GM20431 (cell line): Measurements from ENCODE around the gene ILRUN.
"Not testable (repeated sequence)": the region's sequence is repeated elsewhere in the genome, so short reads cannot be mapped to it uniquely, and the experiment has no call there.

Source experiments
- in situ Hi-C: fragments of 300-500 bp; cut with MseI, MboI; formaldehyde crosslinking; loops from one replicate; pipeline ENCODE4 v1.15.0; 2020; ENCODE audit warnings: low sequenced_read_pairs; ENCODE audit not compliant: unreplicated experiment

The ILRUN gene

DNA sequence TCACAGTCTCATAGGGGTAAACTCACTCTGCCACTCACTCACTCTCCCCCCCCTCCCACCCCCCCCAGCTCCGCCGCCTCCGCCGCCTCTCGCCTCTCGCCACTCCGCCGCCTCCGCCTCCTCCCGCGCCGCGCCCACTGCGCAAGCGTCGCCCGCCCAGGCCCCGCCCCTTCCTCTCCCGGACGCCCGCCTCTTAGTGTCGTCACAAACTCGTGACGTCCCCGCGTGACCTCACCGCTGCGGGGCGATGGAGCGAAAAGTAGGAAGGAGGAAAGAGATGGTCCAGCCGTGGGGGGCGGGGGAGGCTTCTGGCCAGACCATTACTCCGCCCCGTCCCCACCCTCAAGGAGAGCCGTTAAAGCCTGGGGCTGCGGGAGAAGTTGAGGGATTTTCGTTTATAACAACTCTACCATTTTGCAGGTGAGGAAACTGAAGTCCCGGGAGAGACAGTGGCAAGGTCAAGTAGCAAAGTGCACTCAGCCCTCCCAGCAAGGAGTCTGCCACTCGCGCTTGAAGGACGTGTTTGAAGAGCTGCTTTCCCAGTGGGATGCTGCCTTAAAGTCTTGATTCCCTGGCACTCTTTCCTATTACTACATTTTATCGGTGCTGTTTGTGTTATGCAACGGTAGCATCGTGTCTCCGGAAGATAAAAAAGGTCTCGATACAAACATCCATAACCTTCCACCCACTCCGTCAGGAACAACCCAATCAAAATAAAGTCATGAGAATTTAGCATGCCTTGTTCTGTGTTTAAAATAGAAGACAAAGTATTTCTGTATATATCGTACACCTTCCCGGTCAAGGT is at the start of gene ILRUN:
Gene ILRUN (minus strand): TSS at position 29 of the 805 bp plus-strand sequence. CDS start 164 bp downstream, outside the sequence.
- in situ Hi-C loops = no loop called here

DNA sequence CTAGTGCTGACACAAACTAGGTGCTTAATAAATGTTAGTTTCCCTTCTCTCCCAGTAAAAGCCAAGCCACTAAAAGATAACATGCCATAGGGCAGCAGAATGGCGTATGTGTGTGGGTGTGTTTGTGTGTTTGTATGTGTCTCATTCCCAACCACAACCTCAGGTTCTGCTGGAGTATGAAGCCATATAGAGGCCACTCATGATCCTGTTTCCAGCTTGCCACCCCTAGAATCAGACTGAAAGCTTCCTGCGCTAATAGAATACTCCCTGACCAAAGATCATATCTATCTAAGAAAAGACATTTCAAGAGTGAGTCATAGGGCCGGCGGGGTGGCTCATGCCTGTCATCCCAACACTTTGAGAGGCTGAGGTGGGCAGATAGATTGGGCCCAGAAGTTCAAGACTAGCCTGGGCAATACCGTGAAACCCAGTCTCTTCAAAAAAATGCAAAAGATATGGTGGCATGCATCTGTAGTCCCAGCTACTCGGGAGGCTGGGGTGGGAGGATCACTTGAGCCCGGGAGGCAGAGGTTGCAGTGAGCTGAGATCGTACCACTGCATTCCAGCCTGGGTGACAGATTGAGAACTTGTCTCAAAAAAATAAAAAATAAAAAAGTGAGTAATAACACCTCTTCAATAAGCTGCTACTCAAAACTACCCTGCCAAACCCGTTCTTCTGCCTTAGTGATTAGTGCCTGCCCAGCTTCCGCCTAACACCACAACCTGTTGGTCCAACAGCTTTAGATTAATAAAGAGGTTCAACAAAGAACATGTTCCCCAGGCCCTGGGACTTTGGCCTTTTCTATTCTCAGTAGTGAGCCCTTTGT is 48.9 kb upstream of the ILRUN start:
- in situ Hi-C loops = no loop called here

DNA sequence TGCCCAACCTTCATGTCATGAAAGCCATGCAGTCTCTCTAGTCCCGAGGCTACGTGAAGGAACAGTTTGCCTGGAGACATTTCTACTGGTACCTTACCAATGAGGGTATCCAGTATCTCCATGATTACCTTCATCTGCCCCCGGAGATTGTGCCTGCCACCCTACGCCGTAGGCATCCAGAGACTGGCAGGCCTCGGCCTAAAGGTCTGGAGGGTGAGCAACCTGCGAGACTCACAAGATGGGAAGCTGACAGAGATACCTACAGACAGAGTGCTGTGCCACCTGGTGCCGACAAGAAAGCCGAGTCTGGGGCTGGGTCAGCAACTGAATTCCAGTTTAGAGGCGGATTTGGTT is 47.7 kb upstream of the ILRUN start:
- in situ Hi-C loops = not testable (repeated sequence)

DNA sequence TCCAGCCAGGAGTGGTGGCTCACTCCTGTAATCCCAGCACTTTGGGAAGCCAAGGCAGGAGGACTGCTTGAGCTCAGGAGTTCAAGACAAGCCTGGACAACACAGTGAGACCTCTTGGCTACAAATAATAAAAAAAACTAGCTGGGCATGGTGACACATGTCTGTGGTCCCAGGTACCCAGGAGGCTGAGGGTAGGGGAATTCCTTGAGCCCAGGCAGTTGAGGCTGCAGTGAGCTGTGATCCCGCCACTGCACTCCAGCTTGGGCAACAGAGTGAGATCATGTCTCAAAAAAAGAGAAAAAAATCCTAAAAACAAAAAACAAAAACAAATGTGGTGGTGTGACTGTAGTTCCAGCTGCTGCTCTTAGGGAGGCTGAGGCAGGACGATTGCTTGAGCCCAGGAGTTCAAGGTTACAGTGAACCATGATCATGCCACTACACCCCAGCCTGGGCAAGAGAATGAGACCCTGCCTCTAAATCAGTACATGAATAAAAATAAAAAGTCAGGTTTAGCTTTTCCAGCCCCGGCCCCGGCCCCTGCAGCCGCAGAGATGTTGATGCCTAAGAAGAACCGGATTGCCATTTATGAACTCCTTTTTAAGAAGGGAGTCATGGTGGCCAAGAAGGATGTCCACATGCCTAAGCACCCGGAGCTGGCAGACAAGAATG is 47.2 kb upstream of the ILRUN start:
- in situ Hi-C loops = no loop called here

DNA sequence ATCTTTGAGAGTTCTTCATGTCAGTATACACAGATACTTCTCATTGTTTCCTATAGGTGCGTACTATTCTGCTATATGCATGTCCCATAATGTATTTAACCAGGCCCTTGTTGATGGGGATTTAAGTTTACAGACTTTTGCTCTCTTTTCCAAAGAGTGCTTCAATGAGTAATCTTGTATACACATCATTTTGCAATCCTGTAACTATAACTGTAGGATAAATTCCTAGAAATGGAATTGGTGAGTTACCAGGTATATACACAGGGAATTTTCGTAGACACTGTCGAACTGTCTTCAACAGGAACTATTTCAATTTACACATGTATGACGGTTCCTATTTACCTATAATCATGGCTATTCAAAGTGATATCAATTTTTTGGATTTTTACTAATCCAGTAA is 45.5 kb upstream of the ILRUN start:
- in situ Hi-C loops = no loop called here

DNA sequence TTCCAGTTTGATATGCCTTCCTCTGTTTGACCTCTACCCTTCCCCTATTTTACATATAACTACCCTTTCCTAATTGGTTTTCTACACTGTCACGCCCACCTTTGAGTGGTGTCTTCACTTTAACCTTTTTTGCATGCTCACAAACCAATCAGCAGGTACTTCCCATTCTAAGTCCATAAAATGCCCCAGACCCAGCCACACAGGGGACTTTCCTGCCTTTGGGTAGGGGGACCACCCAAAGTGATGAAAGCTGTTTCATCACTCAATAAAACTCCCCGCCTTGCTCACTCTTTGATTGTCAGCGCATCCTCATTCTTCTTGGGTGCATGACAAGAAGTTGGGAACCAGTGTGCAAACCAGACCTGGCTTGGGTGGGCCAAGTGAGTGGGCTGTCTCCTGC is 40.3 kb upstream of the ILRUN start:
- in situ Hi-C loops = no loop called here

DNA sequence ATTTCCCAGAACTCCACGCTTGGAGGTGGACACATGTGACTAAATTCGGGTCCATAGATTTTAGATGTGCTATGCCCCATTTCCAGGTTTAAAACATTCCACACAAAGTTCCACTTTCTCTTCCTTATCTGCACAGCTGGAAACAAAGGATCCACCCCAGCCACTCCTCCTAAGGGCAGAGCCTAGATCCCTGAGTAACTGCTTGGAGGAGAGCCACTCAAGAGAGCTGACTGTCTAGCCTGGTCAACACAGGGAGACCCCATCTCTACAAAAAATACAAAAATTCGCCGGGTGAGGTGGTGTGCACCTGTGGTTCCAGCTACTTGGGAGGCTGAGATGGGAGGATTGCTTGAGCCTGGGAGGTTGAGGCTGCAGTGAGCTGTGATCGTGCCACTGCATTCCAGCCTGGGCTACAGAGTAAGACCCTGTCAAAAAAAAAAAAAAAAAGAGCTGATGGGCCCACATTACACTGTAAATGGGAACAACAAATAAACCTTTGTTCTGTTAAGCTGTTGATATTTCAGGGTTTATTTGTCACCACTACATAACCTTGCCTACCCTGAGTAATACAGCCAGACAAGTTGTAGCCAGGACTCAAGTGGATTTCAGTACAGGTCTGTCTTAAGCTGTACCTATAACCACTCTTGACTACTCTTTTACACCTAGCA is 35.0 kb upstream of the ILRUN start:
- in situ Hi-C loops = no loop called here

DNA sequence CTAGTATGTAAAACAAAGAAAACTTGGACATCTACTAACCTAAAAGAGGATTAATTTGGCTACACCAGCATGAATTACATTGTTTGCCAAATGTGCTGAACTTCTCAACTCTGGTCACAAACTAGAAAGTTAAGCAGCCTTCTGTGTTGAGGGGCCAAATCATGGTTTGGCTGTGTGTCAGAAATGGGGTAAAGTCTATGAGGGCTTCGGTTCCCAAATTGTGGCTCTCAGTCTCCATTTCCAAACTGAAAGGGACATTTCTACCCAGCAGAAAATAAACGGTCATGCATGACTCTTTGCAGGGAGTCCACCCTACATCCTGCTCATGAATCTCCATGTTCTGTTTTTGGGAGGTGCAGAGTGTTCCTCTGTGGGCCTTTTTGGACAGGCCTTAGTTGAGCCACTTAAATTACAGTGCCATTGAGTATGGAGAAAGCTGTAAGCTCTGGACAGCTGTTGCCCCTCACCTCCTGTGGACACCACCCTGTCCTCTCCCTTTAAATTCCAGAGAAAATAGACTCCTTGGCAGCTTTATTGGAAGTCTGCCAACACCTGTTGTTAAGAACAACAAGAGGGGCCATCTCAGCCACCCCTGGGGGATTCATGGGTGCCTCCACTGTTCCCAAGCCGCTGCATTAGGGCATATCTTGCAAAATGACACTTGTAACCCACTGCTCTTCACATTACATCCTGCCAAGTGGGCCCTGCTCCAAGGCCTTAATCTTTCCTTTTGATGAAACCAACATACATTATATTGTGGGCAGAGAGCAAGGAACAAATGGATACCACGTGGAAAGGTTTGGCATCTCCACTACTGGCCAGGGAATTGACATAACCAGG is 33.3 kb upstream of the ILRUN start:
- in situ Hi-C loops = no loop called here

DNA sequence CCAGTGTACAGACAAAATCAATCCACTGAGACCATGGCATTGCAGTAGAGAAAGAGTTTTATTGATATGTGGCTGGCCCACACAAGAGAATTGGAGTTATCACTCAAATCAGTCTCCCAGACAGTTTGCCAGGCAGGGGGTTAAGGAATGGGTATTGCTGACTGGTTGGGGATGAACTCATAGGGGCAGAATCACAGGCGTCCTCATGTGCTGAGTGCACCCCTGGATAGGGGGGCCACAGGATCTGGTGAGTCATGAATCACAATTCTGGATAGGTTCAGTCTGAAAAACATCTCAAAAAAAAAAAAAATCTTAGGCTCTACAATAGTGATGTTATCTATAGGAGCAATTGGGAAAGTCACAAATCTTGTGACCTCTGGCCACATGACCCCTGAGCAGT is 29.5 kb upstream of the ILRUN start:
- in situ Hi-C loops = no loop called here

DNA sequence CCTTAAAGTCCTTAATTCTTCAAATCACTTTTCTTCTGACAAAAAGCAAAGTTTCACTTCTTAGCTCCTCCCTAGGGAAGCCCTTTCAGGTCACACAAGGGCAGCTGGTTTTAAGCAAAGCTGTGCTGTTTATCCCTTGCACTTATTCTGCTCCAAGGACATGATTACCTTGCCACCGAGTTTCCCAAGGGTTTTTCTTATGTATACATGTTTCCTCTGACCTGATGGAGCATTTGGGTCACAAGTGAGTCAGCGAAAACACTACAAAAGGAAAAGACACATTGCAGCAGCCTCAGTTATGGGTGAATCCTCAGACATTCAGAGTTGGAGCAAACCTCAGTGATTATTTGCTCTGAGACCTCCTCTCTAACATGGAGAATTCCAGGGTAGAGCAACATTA is 26.6 kb upstream of the ILRUN start:
- in situ Hi-C loops = no loop called here

DNA sequence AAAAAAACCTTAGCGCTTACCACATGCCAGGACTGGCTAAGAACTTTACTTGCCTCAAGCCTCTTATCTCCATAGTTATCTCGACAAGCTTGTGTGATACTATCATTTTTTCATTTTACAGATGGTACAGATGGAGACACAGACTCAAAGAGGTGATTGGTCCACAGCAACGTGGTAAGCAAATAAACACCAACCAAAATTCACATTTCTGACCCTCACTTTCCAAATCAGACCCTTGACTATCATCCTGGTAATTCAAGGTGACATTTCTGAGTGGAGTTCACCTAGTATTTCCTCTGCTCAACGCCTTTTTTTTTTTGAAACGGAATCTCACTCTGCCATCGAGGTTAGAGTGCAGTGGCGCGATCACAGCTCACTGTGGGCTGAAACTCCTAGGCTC is 25.9 kb upstream of the ILRUN start:
- in situ Hi-C loops = no loop called here

DNA sequence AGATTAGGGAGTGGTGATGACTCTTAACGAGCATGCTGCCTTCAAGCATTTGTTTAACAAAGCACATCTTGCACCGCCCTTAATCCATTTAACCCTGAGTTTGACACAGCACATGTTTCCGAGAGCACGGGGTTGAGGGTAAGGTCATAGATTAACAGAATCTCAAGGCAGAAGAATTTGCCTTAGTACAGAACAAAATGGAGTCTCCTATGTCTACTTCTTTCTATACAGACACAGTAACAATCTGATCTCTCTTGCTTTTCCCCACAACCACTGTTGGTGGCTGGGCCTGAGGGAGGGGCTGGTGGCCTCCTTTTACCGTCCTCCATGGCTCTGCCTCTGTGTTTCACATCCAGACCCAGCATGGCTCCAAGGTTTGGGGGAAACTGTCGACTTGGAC is 23.6 kb upstream of the ILRUN start:
- in situ Hi-C loops = not testable (repeated sequence)

DNA sequence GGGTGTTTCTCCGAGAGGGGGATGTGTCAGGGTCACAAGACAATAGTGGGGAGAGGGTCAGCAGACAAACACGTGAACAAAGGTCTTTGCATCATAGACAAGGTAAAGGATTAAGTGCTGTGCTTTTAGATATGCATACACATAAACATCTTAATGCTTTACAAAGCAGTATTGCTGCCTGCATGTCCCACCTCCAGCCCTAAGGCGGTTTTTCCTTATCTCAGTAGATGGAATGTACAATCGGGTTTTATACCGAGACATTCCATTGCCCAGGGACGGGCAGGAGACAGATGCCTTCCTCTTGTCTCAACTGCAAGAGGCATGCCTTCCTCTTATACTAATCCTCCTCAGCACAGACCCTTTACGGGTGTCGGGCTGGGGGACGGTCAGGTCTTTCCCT is 23.1 kb upstream of the ILRUN start:
- in situ Hi-C loops = not testable (repeated sequence)

DNA sequence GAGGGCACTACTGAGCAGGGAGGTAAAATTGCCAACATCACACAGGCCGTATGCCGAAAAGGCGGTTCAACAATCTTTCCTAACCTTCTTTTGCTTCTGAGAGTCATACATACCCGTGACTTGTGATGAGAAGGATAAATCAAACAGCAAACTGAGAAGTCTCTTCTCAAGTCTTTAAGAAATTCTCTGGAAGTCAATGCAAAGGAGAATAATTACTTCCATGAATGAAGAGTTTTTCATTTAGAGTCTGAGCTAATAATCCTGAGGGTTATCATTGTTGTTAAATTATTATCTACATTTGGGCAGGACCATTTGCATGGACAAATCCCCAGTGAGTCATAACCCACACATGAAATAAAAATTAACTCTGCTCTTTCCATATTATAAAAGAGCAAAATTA is 22.4 kb upstream of the ILRUN start:
- in situ Hi-C loops = no loop called here

DNA sequence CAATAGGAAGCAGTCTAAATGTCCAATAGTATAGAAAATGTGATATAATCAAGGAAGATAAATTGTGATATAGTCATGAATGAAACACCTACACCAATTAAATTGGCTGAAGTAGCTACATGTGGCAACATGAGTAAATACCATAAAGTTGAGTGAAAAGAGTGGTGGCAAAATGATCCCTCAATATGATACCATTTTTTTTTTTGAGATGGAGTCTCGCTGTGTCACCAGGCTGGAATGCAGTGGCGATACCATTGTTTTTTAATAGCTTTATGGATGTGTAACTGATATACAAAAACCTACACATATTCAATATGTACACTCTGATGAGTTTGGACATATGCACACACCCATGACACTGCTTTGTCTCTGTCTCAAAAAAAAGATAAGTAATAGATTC is 20.9 kb upstream of the ILRUN start:
- in situ Hi-C loops = no loop called here

DNA sequence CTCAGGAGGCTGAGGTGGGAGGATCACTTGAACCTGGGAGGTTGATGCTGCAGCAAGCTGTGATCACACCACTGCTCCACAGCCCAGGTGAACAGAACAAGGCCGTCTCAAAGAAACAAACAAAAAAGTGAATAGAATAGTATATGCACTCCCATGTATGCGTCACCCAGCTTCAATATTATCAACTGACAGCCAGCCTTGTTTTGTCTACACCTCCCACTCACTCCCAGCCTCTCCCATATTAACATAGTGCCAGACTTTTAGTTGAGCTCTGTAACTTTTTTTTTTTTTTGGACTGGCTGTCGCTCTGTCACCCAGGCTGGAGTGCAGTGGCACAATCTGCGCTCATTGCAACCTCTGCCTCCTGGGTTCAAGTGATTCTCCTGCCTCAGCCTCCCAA is 18.1 kb upstream of the ILRUN start:
- in situ Hi-C loops = no loop called here

DNA sequence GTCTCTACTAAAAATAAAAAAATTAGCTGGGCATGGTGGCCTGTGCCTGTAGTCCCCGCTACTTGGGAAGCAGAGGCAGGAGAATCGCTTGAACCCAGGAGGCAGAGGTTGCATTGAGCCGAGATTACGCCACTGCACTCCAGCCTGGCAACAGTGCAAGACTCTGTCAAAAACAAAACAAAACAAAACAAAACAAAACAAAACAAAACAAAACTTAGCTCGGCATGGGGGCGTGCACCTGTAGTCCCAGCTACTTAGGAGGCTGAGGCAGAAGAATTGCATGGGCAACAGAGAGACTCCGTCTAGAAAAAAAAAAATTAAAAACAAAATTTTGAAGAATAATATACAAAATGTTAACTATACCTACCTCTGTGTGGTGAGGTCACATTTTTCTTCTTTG is 16.3 kb upstream of the ILRUN start:
- in situ Hi-C loops = not testable (repeated sequence)

DNA sequence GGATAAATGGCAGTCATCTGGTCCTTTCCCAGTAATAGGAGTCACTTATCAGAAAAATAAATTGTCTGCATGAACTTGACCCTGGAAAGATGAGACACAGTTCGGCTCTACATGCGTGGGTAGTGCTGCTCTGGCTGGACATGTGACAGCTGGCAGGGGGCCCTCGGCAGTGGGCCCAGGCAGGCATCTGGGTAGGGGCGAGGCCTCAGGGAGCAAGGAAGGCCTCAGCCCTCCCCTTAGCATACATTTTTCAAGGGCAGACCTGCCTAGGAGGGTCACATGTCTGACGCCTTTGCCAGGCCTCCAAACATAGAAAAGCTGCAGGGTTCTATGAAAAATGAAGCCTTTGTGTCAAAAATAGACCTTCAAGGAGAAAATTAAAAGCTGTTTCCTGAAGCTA is 12.8 kb upstream of the ILRUN start:
- in situ Hi-C loops = no loop called here

DNA sequence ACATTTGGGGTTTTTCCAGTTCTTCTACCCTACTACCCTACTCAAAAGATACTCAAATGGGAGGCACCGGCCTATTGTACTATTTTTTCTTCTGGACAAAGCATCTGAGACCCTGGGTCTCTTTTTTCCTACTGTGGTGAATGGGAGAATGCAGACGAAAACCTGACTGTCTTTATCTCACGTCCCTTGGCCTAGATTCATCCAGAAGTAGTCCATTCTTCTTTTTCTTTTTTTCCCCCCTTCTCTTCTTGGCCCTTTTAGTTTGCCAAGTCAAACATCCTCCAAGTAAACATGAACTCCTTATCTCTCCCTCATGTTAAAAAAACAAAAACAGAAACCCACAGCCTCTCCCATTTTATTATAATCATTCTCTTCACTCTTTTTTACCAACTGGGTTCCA is 8.7 kb upstream of the ILRUN start:
- in situ Hi-C loops = no loop called here

DNA sequence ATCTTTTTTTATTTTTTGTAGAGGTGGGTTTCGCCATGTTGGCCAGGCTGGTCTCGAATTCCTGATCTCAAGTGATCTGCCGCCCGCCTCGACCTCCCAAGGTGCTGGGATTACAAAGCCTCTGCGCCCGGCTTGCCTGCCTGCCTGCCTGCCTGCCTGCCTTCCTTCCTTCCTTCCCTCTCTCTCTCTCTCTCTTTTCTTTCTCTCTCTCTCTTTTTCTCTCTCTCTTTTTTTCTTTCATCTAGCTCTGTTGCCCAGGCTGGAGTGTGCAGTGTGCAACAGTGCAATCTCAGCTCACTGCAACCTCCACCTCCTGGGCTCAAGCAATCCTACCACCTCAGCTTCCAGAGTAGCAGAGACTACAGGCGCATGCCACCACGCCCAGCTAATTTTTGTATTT is 4.6 kb upstream of the ILRUN start:
- in situ Hi-C loops = no loop called here
